HepG2 (cell line): ENCODE measurements around the gene TAF8. TPM values are rescaled to one million over a fixed set of nuclear protein-coding genes. Genes with fewer than 3 reads are reported as not detected.

Source experiments
- ETV5 ChIP-seq: IDR thresholded peaks from 2 replicates; pipeline ENCODE4 v1.6.1; 2018; ENCODE audit warnings: missing biosample characterization, missing genetic modification reagents, inconsistent platforms, borderline replicate concordance
- GLI4 ChIP-seq: sonication (generic); formaldehyde crosslinking; IDR thresholded peaks from 2 replicates; pipeline ENCODE4 v1.5.1; 2020; ENCODE audit warnings: missing genetic modification reagents, mild to moderate bottlenecking, moderate library complexity, borderline replicate concordance
- LCORL ChIP-seq, 2 experiments: fragments of 450-650 bp in 1 of 2; sonication (generic) in 1 of 2; formaldehyde crosslinking in 1 of 2; IDR thresholded peaks; 2 replicates each; pipeline versions ENCODE4 v1.5.0 to v1.6.1; 2017 to 2020; ENCODE audit warnings: antibody characterized with exemption in 1 of 2, missing genetic modification reagents in 1 of 2
- MTF1 ChIP-seq: sonication (generic); formaldehyde crosslinking; IDR thresholded peaks from 2 replicates; pipeline ENCODE4 v1.5.0; 2020; ENCODE audit warnings: missing genetic modification reagents
- PCBP1 ChIP-seq: fragments of 200-400 bp; formaldehyde crosslinking; IDR thresholded peaks from 2 replicates; pipeline ENCODE4 v1.6.1; 2017; ENCODE audit warnings: mild to moderate bottlenecking, low read depth, low read length, borderline replicate concordance
- RAD51 ChIP-seq: fragments of 450-650 bp; IDR thresholded peaks from 2 replicates; pipeline ENCODE4 v1.6.1; 2016; ENCODE audit warnings: borderline replicate concordance
- RBM22 ChIP-seq: fragments of 200-400 bp; formaldehyde crosslinking; optimal IDR thresholded peaks from 2 replicates; pipeline ENCODE3; 2017; ENCODE audit warnings: mild to moderate bottlenecking, low read length, moderate library complexity
- SMC3 ChIP-seq: IDR thresholded peaks from 2 replicates; pipeline ENCODE4 v1.6.1; 2011; ENCODE audit warnings: low read length, improper control_type of control experiment
- SP1 ChIP-seq, 2 experiments: fragments of 450-650 bp in 1 of 2; sonication (generic) in 1 of 2; formaldehyde crosslinking in 1 of 2; IDR thresholded peaks; 2 replicates each; pipeline versions ENCODE4 v1.4.0 to v1.6.1; 2016 to 2020; ENCODE audit warnings: missing genetic modification reagents in 1 of 2
- SPEN ChIP-seq: sonication (generic); formaldehyde crosslinking; IDR thresholded peaks from 2 replicates; pipeline ENCODE4 v1.5.1; 2020; ENCODE audit warnings: low read depth, mild to moderate bottlenecking, missing genetic modification reagents
- SRY ChIP-seq: sonication (generic); formaldehyde crosslinking; IDR thresholded peaks from 2 replicates; pipeline ENCODE4 v1.8.0; 2022; ENCODE audit warnings: mild to moderate bottlenecking, missing genetic modification reagents
- TBX2 ChIP-seq: sonication (generic); formaldehyde crosslinking; IDR thresholded peaks from 2 replicates; pipeline ENCODE4 v1.5.0; 2020; ENCODE audit warnings: missing genetic modification reagents, mild to moderate bottlenecking, borderline replicate concordance
- THAP11 ChIP-seq: IDR thresholded peaks from 2 replicates; pipeline ENCODE4 v1.6.1; 2016; ENCODE audit warnings: missing biosample characterization, missing genetic modification reagents
- ZBTB1 ChIP-seq: sonication (generic); formaldehyde crosslinking; IDR thresholded peaks from 2 replicates; pipeline ENCODE4 v1.4.0; 2020; ENCODE audit warnings: missing genetic modification reagents, borderline replicate concordance
- ZNF383 ChIP-seq: sonication (generic); formaldehyde crosslinking; IDR thresholded peaks from 2 replicates; pipeline ENCODE4 v1.4.0; 2020; ENCODE audit warnings: missing genetic modification reagents, mild to moderate bottlenecking, borderline replicate concordance
- ZNF441 ChIP-seq: sonication (generic); formaldehyde crosslinking; IDR thresholded peaks from 2 replicates; pipeline ENCODE4 v1.7.0; 2021; ENCODE audit warnings: missing genetic modification reagents, borderline replicate concordance
- ZNF501 ChIP-seq: sonication (generic); formaldehyde crosslinking; IDR thresholded peaks from 2 replicates; pipeline ENCODE4 v1.5.1; 2020; ENCODE audit warnings: mild to moderate bottlenecking, moderate library complexity, missing genetic modification reagents
- ZNF572 ChIP-seq: sonication (generic); formaldehyde crosslinking; IDR thresholded peaks from 2 replicates; pipeline ENCODE4 v1.5.1; 2020; ENCODE audit warnings: mild to moderate bottlenecking, missing genetic modification reagents
- ZNF788 ChIP-seq: sonication (generic); formaldehyde crosslinking; IDR thresholded peaks from 2 replicates; pipeline ENCODE4 v1.5.0; 2020; ENCODE audit warnings: mild to moderate bottlenecking, missing genetic modification reagents, borderline replicate concordance
- polyA plus RNA-seq, 8 experiments: library from polyadenylated mRNA; depleted of rRNA in 3 of 8; stranded (reverse) in 7 of 8; unstranded in 1 of 8; fragments of >200 nt; fragmentation: Illumina TruSeq in 4 of 8; extraction: Trizol in 4 of 8; gene quantifications; 2 replicates each; pipeline versions ENCODE4 v1.2.1 to v1.2.3, GENCODE V29; 2011 to 2016; ENCODE audit warnings: low read depth in 4 of 8, missing spikeins in 1 of 8, mixed read lengths in 1 of 8; ENCODE audit not compliant: insufficient read depth in 1 of 8
- total RNA-seq, 5 experiments: library from RNA; depleted of rRNA; stranded (reverse); fragments of >200 nt; fragmentation: Illumina TruSeq; extraction: Trizol; gene quantifications; 2 replicates each; pipeline ENCODE4 v1.2.3, GENCODE V29; 2016; ENCODE audit warnings: low read depth in 1 of 5
- TF ChIP-seq, protein P1 (sequence below): sonication (generic); formaldehyde crosslinking; IDR thresholded peaks from 2 replicates; pipeline ENCODE4 v1.8.1; 2023; ENCODE audit warnings: missing genetic modification reagents, mild to moderate bottlenecking, borderline replicate concordance
- TF ChIP-seq, protein P2 (sequence below): sonication (generic); formaldehyde crosslinking; IDR thresholded peaks from 2 replicates; pipeline ENCODE4 v1.8.1; 2023; ENCODE audit warnings: missing genetic modification reagents, inconsistent platforms, borderline replicate concordance
- TF ChIP-seq, protein P3 (sequence below): IDR thresholded peaks from 2 replicates; pipeline ENCODE4 v1.6.1; 2012; ENCODE audit warnings: low read depth, low read length, improper control_type of control experiment
- TF ChIP-seq, protein P4 (sequence below): sonication (generic); formaldehyde crosslinking; IDR thresholded peaks from 2 replicates; pipeline ENCODE4 v1.5.0; 2020; ENCODE audit warnings: mild to moderate bottlenecking, missing genetic modification reagents, moderate library complexity
- TF ChIP-seq, protein P5 (sequence below): sonication (generic); formaldehyde crosslinking; IDR thresholded peaks from 2 replicates; pipeline ENCODE4 v1.4.0; 2020; ENCODE audit warnings: missing genetic modification reagents

The TAF8 gene
- total and polyA plus RNA-seq, 2 of the 13 experiments (the other 11 are each of a cell fraction or from before 2014, with no cell fraction given): 25.2 to 25.8 TPM

DNA sequence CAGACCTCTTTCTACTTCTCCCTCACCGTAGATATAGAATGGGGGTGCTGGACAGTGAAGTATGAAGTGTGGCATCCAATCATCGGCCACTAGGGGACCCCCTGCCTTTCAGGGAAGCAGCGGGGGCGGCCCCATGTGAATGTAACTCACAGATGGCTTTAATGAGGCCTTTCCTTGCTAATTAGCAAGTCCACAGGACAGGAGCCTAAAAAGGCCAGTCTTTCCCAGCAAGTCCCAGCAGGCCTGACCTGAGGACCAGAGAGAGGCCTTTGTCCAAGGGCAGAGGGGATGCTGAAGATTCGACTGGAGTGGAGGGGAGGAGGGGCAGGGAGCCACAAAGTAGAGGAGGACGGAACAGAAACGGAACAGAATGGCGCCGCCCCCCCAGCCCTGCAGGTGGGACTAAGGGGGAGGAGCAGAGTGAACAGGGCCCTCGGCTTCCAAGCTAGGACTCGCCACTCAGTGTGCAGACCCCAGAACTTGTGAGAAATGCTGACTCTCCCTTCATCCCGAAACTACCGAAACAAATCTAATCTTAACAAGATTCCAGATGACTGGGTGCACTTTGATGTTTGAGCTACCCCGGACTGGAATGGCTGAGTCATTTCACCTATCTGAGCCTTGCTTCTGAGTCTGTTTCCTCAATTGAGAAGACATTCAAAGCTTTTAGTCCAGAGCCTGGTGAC lies 86.3 kb downstream of the TAF8 start (continued):
- TF ChIP-seq ZNF383 (no peak), THAP11 (peak; percentile 11; the same call in 1 of the 2 replicates), GLI4 (CRISPR knock-in tag) (no peak), ZNF788 (no peak; the same call in 1 of the 2 replicates), PCBP1 (no peak), SRY (CRISPR knock-in tag) (0 out of 2 replicates have a peak, but pooled peaks have one; percentile 25), SMC3 (peak; percentile 30; the same call in 1 of the 2 replicates), RBM22 (no peak), SPEN (CRISPR knock-in tag) (peak; percentile 58), SP1 (IDR thresholded peaks at IDR 0.05) (no peak), SP1 (CRISPR knock-in tag; IDR thresholded peaks at IDR 0.05) (0 out of 2 replicates have a peak, but pooled peaks have one; percentile 18), ZNF441 (CRISPR knock-in tag) (peak; percentile 53; the same call in 1 of the 2 replicates), RAD51 (no peak), ZNF501 (CRISPR knock-in tag) (peak; percentile 55), ZNF572 (peak; percentile 77; the same call in 1 of the 2 replicates), TBX2 (CRISPR knock-in tag) (peak; percentile 60), ZBTB1 (CRISPR knock-in tag) (no peak), ETV5 (CRISPR knock-in tag) (peak; percentile 27; the same call in 1 of the 2 replicates), LCORL (IDR thresholded peaks at IDR 0.05) (no peak), LCORL (CRISPR knock-in tag; IDR thresholded peaks at IDR 0.05) (0 out of 2 replicates have a peak, but pooled peaks have one; percentile 7), MTF1 (no peak)
- TF ChIP-seq, protein P1, sequence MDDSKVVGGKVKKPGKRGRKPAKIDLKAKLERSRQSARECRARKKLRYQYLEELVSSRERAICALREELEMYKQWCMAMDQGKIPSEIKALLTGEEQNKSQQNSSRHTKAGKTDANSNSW: no peak
- TF ChIP-seq, protein P2, sequence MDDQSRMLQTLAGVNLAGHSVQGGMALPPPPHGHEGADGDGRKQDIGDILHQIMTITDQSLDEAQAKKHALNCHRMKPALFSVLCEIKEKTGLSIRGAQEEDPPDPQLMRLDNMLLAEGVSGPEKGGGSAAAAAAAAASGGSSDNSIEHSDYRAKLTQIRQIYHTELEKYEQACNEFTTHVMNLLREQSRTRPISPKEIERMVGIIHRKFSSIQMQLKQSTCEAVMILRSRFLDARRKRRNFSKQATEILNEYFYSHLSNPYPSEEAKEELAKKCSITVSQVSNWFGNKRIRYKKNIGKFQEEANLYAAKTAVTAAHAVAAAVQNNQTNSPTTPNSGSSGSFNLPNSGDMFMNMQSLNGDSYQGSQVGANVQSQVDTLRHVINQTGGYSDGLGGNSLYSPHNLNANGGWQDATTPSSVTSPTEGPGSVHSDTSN: no peak
- TF ChIP-seq, protein P3, sequence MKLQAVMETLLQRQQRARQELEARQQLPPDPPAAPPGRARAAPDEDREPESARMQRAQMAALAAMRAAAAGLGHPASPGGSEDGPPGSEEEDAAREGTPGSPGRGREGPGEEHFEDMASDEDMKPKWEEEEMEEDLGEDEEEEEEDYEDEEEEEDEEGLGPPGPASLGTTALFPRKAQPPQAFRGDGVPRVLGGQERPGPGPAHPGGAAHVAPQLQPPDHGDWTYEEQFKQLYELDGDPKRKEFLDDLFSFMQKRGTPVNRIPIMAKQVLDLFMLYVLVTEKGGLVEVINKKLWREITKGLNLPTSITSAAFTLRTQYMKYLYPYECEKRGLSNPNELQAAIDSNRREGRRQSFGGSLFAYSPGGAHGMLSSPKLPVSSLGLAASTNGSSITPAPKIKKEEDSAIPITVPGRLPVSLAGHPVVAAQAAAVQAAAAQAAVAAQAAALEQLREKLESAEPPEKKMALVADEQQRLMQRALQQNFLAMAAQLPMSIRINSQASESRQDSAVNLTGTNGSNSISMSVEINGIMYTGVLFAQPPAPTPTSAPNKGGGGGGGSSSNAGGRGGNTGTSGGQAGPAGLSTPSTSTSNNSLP: 0 out of 2 replicates have a peak, but pooled peaks have one; percentile 6
- TF ChIP-seq, protein P4, sequence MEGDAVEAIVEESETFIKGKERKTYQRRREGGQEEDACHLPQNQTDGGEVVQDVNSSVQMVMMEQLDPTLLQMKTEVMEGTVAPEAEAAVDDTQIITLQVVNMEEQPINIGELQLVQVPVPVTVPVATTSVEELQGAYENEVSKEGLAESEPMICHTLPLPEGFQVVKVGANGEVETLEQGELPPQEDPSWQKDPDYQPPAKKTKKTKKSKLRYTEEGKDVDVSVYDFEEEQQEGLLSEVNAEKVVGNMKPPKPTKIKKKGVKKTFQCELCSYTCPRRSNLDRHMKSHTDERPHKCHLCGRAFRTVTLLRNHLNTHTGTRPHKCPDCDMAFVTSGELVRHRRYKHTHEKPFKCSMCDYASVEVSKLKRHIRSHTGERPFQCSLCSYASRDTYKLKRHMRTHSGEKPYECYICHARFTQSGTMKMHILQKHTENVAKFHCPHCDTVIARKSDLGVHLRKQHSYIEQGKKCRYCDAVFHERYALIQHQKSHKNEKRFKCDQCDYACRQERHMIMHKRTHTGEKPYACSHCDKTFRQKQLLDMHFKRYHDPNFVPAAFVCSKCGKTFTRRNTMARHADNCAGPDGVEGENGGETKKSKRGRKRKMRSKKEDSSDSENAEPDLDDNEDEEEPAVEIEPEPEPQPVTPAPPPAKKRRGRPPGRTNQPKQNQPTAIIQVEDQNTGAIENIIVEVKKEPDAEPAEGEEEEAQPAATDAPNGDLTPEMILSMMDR: peak; percentile 68
- TF ChIP-seq, protein P5, sequence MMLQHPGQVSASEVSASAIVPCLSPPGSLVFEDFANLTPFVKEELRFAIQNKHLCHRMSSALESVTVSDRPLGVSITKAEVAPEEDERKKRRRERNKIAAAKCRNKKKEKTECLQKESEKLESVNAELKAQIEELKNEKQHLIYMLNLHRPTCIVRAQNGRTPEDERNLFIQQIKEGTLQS: peak; percentile 71; the same call in 1 of the 2 replicates
